Measurements from ENCODE around the gene STBD1.

DNA sequence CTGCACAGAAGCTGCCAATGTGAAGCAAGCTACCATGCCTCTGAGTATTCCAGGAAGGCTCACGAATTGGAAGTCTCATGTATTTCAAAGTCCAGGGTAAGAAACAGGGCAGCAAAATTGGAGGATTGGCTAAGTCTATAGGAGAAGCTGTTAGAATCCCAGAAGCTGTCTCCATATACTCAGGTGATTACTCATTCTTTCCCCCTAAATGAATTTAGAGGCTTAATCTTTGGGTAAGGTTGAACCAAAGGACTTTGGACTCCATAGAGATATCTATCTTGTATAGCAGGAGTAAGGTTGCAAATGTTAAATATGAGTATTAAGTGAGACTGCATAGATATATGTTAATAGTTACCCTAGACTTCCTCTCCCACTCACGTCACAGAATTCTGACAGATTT lies 36.3 kb downstream of the STBD1 start:
- TF ChIP-seq, protein P1, sequence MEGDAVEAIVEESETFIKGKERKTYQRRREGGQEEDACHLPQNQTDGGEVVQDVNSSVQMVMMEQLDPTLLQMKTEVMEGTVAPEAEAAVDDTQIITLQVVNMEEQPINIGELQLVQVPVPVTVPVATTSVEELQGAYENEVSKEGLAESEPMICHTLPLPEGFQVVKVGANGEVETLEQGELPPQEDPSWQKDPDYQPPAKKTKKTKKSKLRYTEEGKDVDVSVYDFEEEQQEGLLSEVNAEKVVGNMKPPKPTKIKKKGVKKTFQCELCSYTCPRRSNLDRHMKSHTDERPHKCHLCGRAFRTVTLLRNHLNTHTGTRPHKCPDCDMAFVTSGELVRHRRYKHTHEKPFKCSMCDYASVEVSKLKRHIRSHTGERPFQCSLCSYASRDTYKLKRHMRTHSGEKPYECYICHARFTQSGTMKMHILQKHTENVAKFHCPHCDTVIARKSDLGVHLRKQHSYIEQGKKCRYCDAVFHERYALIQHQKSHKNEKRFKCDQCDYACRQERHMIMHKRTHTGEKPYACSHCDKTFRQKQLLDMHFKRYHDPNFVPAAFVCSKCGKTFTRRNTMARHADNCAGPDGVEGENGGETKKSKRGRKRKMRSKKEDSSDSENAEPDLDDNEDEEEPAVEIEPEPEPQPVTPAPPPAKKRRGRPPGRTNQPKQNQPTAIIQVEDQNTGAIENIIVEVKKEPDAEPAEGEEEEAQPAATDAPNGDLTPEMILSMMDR (IDR thresholded peaks at IDR 0.05; ENCODE audit: low read depth, low read length) = no peak
- TF ChIP-seq POLR2A (IDR thresholded peaks at IDR 0.05; ENCODE audit: extremely low read depth, insufficient read length) (no peak), MYC (IDR thresholded peaks at IDR 0.05; ENCODE audit: low read depth, low read length) (no peak)
- TF ChIP-seq, protein P2, sequence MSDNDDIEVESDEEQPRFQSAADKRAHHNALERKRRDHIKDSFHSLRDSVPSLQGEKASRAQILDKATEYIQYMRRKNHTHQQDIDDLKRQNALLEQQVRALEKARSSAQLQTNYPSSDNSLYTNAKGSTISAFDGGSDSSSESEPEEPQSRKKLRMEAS (IDR thresholded peaks at IDR 0.05; ENCODE audit: low read depth, low read length) = no peak

Measured in NB4 (cell line).